Measurements from ENCODE around the gene UNC13B.
"Not testable (repeated sequence)": the region's sequence is repeated elsewhere in the genome, so short reads cannot be mapped to it uniquely, and the experiment has no call there.

The UNC13B gene

DNA sequence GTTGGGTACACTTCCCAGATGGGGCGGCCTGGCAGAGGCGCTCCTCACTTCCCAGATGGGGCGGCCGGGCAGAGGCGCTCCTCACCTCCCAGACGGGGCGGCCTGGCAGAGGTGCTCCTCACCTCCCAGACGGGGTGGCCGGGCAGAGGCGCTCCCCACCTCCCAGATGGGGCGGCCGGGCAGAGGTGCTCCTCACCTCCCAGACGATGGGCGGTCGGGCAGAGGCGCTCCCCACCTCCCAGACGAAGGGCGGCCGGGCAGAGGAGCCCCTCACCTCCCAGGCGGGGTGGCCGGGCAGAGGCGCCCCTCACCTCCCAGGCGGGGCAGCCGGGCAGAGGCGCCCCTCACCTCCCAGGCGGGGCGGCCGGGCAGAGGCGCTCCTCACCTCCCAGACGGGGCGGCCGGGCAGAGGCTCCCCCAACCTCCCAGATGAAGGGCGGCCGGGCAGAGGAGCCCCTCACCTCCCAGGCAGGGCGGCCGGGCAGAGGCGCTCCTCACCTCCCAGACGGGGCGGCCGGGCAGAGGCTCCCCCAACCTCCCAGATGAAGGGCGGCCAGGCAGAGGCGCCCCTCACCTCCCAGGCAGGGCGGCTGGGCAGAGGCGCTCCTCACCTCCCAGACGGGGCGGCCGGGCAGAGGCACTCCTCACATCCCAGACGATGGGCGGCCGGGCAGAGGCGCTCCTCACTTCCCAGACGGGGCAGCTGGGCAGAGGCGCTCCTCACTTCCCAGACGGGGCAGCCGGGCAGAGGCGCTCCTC is 21.4 kb downstream of the UNC13B start:
- H3K4me1 Mint-ChIP-seq (ENCODE audit: low read depth); H3K27ac Mint-ChIP-seq; H3K4me3 Mint-ChIP-seq; H3K9me3 Mint-ChIP-seq; H3K36me3 Mint-ChIP-seq (ENCODE audit: low read depth); H3K27me3 Mint-ChIP-seq: not testable (repeated sequence)

DNA sequence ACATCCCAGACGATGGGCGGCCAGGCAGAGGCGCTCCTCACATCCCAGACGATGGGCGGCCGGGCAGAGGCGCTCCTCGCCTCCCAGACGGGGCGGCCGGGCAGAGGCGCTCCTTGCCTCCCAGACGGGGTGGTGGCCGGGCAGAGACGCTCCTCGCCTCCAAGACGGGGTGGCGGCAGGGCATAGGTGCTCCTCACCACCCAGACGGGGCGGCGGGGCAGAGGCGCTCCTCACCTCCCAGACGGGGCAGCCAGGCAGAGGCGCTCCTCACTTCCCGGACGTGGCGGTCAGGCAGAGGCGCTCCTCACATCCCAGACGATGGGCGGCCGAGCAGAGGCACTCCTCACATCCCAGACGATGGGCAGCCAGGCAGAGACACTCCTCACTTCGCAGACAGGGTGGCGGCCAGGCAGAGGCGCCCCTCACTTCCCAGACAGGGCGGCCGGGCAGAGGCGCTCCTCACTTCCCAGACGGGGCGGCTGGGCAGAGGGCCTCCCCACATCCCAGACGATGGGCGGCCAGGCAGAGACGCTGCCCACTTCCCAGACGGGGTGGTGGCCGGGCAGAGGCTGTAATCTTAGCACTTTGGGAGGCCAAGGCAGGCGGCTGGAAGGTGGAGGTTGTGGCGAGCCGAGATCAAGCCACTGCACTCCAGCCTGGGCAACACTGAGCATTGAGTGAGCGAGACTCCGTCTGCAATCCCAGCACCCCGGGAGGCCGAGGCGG is 22.1 kb downstream of the UNC13B start:
- H3K27me3 Mint-ChIP-seq; H3K9me3 Mint-ChIP-seq; H3K36me3 Mint-ChIP-seq (ENCODE audit: low read depth); H3K4me3 Mint-ChIP-seq; H3K27ac Mint-ChIP-seq; H3K4me1 Mint-ChIP-seq (ENCODE audit: low read depth): not testable (repeated sequence)

DNA sequence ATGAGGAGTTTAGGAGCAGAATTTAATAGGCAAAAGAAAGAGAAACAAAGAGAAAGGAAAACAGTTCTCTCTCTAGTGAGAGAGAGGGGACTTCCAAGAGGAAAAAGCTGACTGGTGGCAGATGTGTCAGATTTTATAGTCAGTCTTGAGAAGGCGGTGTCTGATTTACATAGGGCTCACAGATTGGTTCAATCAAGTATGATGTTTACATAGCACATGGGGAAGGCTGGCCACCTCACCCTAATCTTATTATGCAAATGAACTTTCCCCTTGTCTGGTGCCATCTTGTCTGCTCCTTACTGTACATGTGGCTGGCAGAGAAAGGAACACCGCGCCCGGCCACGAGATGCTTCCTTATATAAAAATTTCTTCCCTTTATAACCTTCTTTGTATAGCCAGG is 24.7 kb downstream of the UNC13B start:
- no peaks in the 10 kb centered on the region for H3K27me3 Mint-ChIP-seq
- H3K36me3 Mint-ChIP-seq (ENCODE audit: low read depth) = peaks cover 3% of the 10 kb centered on the region
- peaks cover 3% of the 10 kb centered on the region for H3K9me3 Mint-ChIP-seq
- H3K27ac Mint-ChIP-seq = no peak overlapping the region
- no peak overlapping the region for H3K4me3 Mint-ChIP-seq
- no peaks in the 10 kb centered on the region for H3K4me1 Mint-ChIP-seq (ENCODE audit: low read depth)

DNA sequence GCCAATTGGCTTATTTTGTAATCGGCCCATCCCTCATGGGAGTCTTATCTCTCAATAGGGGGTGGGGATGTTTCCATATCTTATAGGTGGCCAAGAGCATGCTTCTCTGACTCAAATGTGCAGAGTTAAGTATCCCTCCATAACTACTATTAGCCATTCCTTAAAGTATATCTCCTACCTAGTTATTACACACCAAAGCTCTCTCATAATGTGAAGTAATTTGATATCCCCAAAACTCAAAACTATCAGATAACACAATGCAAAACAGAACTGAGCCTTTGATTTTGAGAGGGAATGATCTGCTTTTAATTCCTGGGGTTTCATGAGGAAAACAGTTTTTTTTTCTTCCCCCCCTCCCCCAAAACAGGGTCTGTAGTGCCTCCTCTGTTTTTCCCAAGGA is 28.4 kb downstream of the UNC13B start:
- peaks cover 5% of the 10 kb centered on the region for H3K36me3 Mint-ChIP-seq (ENCODE audit: low read depth)
- no peak overlapping the region for H3K4me3 Mint-ChIP-seq
- no peak overlapping the region for H3K27ac Mint-ChIP-seq
- H3K4me1 Mint-ChIP-seq (ENCODE audit: low read depth) = no peaks in the 10 kb centered on the region
- H3K9me3 Mint-ChIP-seq = peaks cover 19% of the 10 kb centered on the region
- H3K27me3 Mint-ChIP-seq = no peaks in the 10 kb centered on the region

DNA sequence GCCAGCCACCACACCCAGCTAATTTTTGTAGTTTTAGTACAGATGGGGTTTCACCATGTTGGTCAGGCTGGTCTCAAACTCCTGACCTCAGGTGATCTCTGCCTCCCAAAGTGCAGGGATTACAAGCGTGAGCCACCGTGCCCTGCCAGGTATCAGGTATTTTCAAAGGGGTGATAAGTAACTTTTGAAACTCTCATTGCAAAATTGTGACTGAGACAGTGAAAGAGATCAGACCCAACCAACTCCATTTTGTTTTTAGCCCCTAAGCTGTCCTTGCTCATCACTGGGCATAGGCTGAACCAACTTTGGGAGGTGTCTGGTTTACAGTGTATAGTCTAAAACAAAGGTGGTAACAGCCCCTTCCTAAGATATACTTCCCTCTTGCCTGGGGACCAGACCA is 29.3 kb downstream of the UNC13B start:
- Mint-ChIP-seq H3K9me3 (peaks cover 25% of the 10 kb centered on the region), H3K4me1 (ENCODE audit: low read depth) (no peaks in the 10 kb centered on the region), H3K27me3 (peaks cover 4% of the 10 kb centered on the region), H3K27ac (no peak overlapping the region), H3K36me3 (ENCODE audit: low read depth) (peaks cover 5% of the 10 kb centered on the region), H3K4me3 (no peak overlapping the region)

DNA sequence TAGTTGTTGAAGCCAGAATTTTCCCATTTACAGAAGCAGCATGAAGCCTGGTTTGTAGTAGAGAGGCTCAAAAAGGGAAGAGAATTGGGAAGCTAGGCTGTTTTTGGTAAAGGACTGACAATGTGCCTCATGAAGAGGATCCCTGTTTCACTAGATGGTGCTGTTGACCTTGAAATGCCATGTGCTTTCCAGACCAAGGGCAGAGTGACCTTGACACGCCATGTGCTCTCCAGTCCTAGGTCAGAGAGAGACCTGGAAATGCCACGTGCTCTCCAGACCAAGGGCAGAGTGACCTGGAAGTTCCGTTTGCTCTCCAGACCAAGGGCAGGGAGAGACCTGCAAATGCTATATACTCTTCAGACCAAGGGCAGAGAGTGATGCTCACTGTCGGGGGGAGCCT is 32.0 kb downstream of the UNC13B start:
- Mint-ChIP-seq H3K4me3 (no peak overlapping the region), H3K9me3 (peaks cover 25% of the 10 kb centered on the region), H3K36me3 (ENCODE audit: low read depth) (peaks cover 5% of the 10 kb centered on the region), H3K27ac (no peak overlapping the region), H3K27me3 (peaks cover 4% of the 10 kb centered on the region), H3K4me1 (ENCODE audit: low read depth) (no peaks in the 10 kb centered on the region)

DNA sequence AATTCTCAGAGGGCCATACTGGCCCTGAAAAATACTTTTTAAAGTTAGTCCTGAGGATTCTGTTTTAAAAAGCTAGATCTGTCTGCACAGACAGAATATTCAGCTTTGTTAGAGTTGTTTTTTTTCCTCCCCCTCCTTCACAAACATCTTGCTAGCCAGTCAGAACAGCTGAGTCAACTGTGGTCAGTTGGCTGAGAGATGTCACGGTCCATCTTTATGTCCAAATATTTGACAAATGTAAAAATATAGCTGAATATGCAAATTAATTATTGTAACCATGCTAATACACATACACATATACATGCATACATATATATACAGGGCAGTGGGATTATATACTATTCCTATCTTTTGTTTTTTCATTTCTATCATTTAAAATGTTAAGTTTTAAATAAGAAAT is 33.9 kb downstream of the UNC13B start:
- peaks cover 5% of the 10 kb centered on the region for H3K36me3 Mint-ChIP-seq (ENCODE audit: low read depth)
- no peaks in the 10 kb centered on the region for H3K4me1 Mint-ChIP-seq (ENCODE audit: low read depth)
- no peak overlapping the region for H3K27ac Mint-ChIP-seq
- H3K9me3 Mint-ChIP-seq = peaks cover 25% of the 10 kb centered on the region
- H3K4me3 Mint-ChIP-seq = no peak overlapping the region
- H3K27me3 Mint-ChIP-seq = peaks cover 4% of the 10 kb centered on the region

DNA sequence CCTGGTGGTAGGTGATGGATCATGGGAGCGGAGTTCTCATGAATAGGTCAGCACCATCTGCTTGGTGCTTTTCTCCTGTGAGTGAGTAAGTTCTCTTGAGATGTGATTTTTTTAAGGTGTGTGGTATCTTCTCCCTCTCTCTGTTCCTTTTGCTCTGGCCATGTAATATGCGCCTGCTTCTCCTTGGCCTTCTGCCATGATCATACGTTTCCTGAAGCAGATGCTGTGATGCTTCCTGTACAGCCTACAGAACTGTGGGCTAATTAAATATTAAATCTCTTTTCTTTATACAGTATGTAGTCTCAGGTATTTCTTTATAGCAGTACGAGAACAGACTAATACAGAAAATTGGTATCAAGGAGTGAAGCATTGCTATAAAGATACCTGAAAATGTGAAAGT is 36.4 kb downstream of the UNC13B start:
- H3K36me3 Mint-ChIP-seq (ENCODE audit: low read depth) = peaks cover 3% of the 10 kb centered on the region
- H3K4me1 Mint-ChIP-seq (ENCODE audit: low read depth) = no peaks in the 10 kb centered on the region
- H3K27ac Mint-ChIP-seq = no peak overlapping the region
- H3K4me3 Mint-ChIP-seq = no peak overlapping the region
- H3K9me3 Mint-ChIP-seq = peaks cover 18% of the 10 kb centered on the region
- peaks cover 14% of the 10 kb centered on the region for H3K27me3 Mint-ChIP-seq

DNA sequence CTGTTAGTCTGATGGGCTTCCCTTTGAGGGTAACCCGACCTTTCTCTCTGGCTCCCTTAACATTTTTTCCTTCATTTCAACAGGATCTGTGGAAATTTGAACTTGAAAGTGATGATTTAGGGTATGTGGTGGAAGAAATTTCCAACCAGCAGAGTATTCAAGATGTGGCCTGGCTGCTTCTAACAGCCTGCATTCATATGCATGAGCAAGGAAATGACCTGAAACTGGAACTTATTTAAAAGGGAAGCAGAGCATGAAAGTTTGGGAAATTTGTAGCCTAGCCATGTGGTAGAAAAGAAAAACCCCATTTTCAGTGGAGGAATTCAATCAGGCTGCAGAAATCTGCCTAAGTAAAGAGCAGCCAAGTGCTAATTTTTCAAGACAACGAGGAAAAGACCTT is 41.7 kb downstream of the UNC13B start:
- Mint-ChIP-seq H3K27ac (no peak overlapping the region), H3K9me3 (peaks cover 22% of the 10 kb centered on the region), H3K4me1 (ENCODE audit: low read depth) (peaks cover 3% of the 10 kb centered on the region)

DNA sequence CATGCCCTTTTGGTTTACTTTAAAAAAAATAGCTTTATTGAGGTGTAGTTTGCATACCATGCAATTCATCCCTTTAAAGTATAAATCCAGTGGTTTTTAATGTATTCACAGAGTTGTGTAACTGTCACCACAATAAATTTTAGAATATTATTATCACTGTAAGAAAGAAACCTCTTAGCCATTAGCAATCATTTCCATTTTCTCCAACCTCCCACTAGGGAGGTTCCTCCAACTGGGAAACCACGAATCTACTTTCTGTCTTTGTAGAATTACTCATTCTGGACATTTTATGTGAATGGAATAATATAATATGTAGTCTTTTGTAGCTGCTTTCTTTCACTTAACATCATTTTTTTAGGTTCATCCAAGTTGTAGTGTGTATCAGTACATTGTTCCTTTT is 43.5 kb downstream of the UNC13B start:
- Mint-ChIP-seq H3K36me3 (ENCODE audit: low read depth) (peaks cover 7% of the 10 kb centered on the region), H3K27me3 (peaks cover 14% of the 10 kb centered on the region), H3K4me1 (ENCODE audit: low read depth) (peaks cover 3% of the 10 kb centered on the region), H3K27ac (no peak overlapping the region), H3K9me3 (peaks cover 22% of the 10 kb centered on the region), H3K4me3 (no peak overlapping the region)

More for the DNA sequence above, 41.7 kb downstream of the UNC13B start:
- Mint-ChIP-seq H3K27me3 (peaks cover 14% of the 10 kb centered on the region), H3K4me3 (no peak overlapping the region), H3K36me3 (ENCODE audit: low read depth) (peaks cover 7% of the 10 kb centered on the region)

DNA sequence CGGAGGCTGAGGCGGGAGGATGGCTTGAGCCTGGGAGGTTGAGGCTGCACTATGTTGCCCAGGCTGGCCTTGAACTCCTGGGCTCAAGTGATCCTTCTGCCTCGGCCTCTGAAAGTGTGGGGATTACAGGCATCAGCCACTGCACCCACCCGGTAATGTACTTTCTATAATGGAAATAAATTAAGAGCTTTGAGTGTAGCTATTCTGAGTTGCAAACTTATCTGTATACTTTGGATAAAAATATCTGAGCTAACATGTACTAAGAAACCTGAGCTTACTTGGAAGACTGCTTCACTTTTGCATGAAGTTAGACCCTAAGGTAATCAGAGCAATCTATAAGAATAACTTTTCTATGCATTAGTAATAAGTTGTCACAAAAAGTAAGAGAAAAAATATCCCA is 50.0 kb downstream of the UNC13B start:
- no peak overlapping the region for H3K4me3 Mint-ChIP-seq
- no peaks in the 10 kb centered on the region for H3K4me1 Mint-ChIP-seq (ENCODE audit: low read depth)
- H3K36me3 Mint-ChIP-seq (ENCODE audit: low read depth) = no peaks in the 10 kb centered on the region
- no peaks in the 10 kb centered on the region for H3K27me3 Mint-ChIP-seq
- H3K9me3 Mint-ChIP-seq = no peaks in the 10 kb centered on the region
- H3K27ac Mint-ChIP-seq = no peak overlapping the region

DNA sequence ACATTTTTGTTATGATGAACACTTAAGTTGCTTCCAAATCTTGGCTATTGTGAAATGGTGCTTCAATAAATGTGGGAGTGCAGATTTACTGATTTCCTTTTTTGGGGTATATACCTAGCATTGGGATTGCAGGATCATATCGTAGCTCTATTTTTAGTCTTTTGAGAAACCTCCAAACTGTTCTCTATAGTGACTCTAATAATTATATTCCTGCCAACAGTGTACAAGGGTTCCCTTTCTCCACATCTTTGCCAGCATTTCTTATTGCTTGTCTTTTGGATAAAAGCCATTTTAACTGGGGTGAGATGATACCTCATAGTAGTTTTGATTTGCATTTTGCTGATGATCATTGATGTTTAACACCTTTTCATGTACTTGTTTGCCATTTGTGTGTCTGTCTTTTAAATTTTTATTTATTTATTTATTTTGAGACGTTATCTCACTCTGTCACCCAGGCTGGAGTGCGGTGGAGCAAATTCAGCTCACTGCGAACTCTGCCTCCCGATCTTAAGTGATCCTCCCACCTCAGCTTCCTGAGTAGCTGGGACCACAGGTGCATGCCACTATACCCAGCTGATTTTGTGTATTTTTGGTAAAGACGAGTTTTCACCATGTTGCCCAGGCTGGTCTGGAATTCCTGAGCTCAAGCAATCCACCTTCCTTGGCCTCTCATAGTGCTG is 59.0 kb downstream of the UNC13B start:
- Mint-ChIP-seq H3K36me3 (ENCODE audit: low read depth) (no peaks in the 10 kb centered on the region), H3K9me3 (peaks cover 24% of the 10 kb centered on the region), H3K4me3 (no peak overlapping the region), H3K27me3 (peaks cover 21% of the 10 kb centered on the region), H3K4me1 (ENCODE audit: low read depth) (no peaks in the 10 kb centered on the region), H3K27ac (no peak overlapping the region)

DNA sequence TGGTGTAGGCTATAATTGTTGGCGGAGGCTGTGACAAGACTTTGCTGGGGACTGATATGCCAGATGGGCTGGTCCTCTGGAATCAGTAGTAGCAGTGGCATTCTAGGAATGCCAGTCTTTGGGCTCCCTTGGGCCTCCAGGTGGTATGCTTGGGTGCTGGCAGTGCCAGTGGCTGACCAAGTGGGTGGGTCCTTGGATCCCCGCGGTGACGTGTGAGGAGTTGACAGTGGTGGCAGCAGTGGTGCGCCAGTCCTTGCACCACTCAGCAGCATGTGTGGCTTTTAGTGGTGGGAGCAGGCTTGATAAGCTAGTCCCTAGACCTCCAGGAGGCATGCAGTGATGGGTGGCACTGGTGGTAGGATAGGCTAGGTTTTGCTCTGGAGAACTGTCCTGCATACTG is 63.9 kb downstream of the UNC13B start:
- no peaks in the 10 kb centered on the region for H3K36me3 Mint-ChIP-seq (ENCODE audit: low read depth)
- no peak overlapping the region for H3K27ac Mint-ChIP-seq
- no peak overlapping the region for H3K4me3 Mint-ChIP-seq
- peaks cover 23% of the 10 kb centered on the region for H3K27me3 Mint-ChIP-seq
- H3K9me3 Mint-ChIP-seq = peaks cover 21% of the 10 kb centered on the region
- H3K4me1 Mint-ChIP-seq (ENCODE audit: low read depth) = no peaks in the 10 kb centered on the region

DNA sequence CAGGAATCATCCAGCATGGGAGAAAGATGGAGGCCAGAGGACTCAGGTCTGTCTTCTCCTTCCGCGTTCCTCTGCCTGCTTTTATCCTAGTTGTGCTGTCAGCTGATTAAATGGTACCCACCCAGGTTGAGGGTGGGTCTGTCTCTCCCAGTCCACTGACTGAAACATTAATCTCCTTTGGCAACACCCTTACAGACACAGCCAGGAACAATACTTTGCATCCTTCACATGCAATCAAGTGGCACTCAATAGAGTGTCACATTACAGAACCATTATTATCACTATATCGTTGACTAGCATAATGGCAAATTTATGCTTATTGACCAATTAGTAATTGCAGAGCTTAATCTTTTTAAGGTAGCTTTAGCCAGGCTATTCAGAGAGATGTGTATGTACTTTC is 64.8 kb downstream of the UNC13B start:
- H3K4me3 Mint-ChIP-seq = no peak overlapping the region
- H3K27me3 Mint-ChIP-seq = peaks cover 22% of the 10 kb centered on the region
- no peak overlapping the region for H3K27ac Mint-ChIP-seq
- H3K9me3 Mint-ChIP-seq = peaks cover 19% of the 10 kb centered on the region
- H3K36me3 Mint-ChIP-seq (ENCODE audit: low read depth) = no peaks in the 10 kb centered on the region
- H3K4me1 Mint-ChIP-seq (ENCODE audit: low read depth) = no peaks in the 10 kb centered on the region

DNA sequence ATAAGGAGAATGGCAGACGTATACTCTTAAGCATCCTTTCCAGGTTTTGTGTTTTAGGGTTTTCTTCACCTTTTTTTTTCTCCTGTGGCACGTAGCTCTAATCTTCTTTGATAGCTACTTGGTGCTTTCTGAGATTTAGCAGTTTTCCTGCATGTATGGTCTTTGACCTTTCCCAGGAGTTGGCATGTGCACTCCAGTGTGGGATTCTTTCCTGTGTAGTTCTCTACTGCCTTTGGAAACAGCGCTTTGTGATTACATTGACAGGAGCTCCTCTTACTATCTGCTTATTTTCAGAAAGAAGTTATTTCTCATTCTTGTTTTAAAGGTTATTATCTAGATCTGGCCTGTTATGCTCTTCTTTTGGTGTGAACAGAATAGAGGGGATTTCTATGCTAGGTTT is 65.5 kb downstream of the UNC13B start:
- H3K27me3 Mint-ChIP-seq = peaks cover 28% of the 10 kb centered on the region
- H3K36me3 Mint-ChIP-seq (ENCODE audit: low read depth) = no peaks in the 10 kb centered on the region
- H3K4me3 Mint-ChIP-seq = no peak overlapping the region
- H3K27ac Mint-ChIP-seq = no peak overlapping the region
- peaks cover 19% of the 10 kb centered on the region for H3K9me3 Mint-ChIP-seq
- no peaks in the 10 kb centered on the region for H3K4me1 Mint-ChIP-seq (ENCODE audit: low read depth)

All from stimulated activated naive CD8-positive, alpha-beta T cell treated with anti-CD3 and anti-CD28 coated beads, Interleukin-15, Interleukin-2, amounts not matched to agents 100 ng/mL and 50 ng/mL, for 24 hours (primary cell).